ENCODE measurements around the gene TCFL5.

DNA sequence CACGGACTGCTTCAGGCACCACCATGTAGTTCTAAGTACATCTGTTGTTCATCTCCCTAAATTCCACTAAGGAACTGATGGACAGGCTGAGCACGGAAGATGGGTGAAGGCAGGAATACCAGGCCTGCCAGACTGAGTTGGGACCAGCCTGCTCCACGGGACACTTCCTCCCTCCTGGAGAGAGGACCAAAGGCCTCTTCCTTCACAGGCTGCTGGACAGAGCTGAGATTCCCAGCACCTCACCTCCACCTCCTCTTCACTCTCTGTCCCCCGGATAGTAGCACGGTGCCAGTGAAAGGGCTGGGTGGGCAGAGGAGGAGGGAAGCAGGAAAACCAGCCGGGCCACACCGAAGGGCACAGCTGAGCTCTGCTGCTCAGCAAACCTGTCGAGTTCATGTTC, 22.9 kb upstream of the TCFL5 start:
- TF ChIP-seq, protein P1, sequence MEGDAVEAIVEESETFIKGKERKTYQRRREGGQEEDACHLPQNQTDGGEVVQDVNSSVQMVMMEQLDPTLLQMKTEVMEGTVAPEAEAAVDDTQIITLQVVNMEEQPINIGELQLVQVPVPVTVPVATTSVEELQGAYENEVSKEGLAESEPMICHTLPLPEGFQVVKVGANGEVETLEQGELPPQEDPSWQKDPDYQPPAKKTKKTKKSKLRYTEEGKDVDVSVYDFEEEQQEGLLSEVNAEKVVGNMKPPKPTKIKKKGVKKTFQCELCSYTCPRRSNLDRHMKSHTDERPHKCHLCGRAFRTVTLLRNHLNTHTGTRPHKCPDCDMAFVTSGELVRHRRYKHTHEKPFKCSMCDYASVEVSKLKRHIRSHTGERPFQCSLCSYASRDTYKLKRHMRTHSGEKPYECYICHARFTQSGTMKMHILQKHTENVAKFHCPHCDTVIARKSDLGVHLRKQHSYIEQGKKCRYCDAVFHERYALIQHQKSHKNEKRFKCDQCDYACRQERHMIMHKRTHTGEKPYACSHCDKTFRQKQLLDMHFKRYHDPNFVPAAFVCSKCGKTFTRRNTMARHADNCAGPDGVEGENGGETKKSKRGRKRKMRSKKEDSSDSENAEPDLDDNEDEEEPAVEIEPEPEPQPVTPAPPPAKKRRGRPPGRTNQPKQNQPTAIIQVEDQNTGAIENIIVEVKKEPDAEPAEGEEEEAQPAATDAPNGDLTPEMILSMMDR (IDR thresholded peaks at IDR 0.05), result no peak
- no peak for TF ChIP-seq POLR2AphosphoS5 (IDR thresholded peaks at IDR 0.05; ENCODE audit: low read depth, low read length)
- no peak for TF ChIP-seq TCF7L2 (IDR thresholded peaks at IDR 0.05; ENCODE audit: low read depth, low read length)
- TF ChIP-seq SIN3A (IDR thresholded peaks at IDR 0.05; ENCODE audit: borderline replicate concordance, insufficient read depth, low read depth, low read length), result no peak
- TF ChIP-seq, protein P2, sequence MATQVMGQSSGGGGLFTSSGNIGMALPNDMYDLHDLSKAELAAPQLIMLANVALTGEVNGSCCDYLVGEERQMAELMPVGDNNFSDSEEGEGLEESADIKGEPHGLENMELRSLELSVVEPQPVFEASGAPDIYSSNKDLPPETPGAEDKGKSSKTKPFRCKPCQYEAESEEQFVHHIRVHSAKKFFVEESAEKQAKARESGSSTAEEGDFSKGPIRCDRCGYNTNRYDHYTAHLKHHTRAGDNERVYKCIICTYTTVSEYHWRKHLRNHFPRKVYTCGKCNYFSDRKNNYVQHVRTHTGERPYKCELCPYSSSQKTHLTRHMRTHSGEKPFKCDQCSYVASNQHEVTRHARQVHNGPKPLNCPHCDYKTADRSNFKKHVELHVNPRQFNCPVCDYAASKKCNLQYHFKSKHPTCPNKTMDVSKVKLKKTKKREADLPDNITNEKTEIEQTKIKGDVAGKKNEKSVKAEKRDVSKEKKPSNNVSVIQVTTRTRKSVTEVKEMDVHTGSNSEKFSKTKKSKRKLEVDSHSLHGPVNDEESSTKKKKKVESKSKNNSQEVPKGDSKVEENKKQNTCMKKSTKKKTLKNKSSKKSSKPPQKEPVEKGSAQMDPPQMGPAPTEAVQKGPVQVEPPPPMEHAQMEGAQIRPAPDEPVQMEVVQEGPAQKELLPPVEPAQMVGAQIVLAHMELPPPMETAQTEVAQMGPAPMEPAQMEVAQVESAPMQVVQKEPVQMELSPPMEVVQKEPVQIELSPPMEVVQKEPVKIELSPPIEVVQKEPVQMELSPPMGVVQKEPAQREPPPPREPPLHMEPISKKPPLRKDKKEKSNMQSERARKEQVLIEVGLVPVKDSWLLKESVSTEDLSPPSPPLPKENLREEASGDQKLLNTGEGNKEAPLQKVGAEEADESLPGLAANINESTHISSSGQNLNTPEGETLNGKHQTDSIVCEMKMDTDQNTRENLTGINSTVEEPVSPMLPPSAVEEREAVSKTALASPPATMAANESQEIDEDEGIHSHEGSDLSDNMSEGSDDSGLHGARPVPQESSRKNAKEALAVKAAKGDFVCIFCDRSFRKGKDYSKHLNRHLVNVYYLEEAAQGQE (IDR thresholded peaks at IDR 0.05; ENCODE audit: insufficient read depth in 1 of 2, low read depth in 2 of 2, low read length in 1 of 2), result no peak
